A549 treated with AZD9567 at 1 μM for 4 hours (cell line): ENCODE results near the gene OR10J5. TPM values are rescaled to one million over a fixed set of nuclear protein-coding genes. Genes with fewer than 3 reads are reported as not detected.

Experiments
- total RNA-seq: library from RNA; stranded (reverse); fragments of 200-300 nt; extraction: Qiagen RNA extraction; gene quantifications from 5 replicates; pipeline ENCODE4 v1.2.3, GENCODE V29; 2022; ENCODE audit not compliant: insufficient read depth

OR10J5 gene, protein sequence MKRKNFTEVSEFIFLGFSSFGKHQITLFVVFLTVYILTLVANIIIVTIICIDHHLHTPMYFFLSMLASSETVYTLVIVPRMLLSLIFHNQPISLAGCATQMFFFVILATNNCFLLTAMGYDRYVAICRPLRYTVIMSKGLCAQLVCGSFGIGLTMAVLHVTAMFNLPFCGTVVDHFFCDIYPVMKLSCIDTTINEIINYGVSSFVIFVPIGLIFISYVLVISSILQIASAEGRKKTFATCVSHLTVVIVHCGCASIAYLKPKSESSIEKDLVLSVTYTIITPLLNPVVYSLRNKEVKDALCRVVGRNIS
- not detected in 5 replicates for total RNA-seq

DNA sequence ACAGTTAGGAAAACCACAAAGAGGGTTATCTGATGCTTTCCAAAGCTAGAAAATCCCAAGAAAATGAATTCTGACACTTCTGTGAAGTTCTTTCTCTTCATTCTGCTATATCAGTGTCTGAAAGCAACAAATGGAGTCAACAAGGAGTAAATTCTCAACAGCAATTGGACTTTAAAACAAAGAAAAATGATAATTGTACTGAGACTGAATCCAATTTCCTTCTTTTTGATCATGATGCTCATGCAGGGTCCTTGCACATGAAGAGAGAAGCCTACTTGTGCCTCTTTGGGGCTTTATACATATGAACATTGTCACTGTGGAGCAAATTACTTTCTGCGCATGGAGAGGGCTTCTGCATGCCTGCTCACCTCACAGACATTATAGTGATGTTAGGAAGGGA lies at the start of gene OR10J5:
OR10J5 (minus strand) TSS at position 101 of the 400 bp plus-strand sequence; CDS start at position 101, 0 bp downstream.

Other genes starting within 250 kb of the OR10J5 start
- not detected in 5 replicates for gene FCER1A, start 233.7 kb downstream of the OR10J5 start, total RNA-seq
- not detected in 5 replicates for gene OR10J4, start 103.8 kb downstream of the OR10J5 start, total RNA-seq
- gene OR10J1, start 96.3 kb downstream of the OR10J5 start, total RNA-seq: not detected in 5 replicates
- not detected in 5 replicates for gene APCS, start 51.8 kb upstream of the OR10J5 start, total RNA-seq
- not detected in 5 replicates for gene CRP, start 178.6 kb upstream of the OR10J5 start, total RNA-seq
- gene DUSP23, start 245.0 kb upstream of the OR10J5 start, total RNA-seq: 64.8 to 75.6 TPM (median 74.8 TPM) in 5 replicates